K562 (cell line): ENCODE data around the gene PDE3A. TPM values are rescaled to one million over a fixed set of nuclear protein-coding genes. Genes with fewer than 3 reads are reported as not detected.

Experiments
- ATAC-seq: fragments of 200-7000 bp; cut with Tn5 transposase; 3 replicates; pipeline ENCODE4 v1.9.1; 2020; ENCODE audit warnings: moderate library complexity
- BruUV-seq: library from RNA; stranded (reverse); fragments of 400-500 nt; replicated peaks from 2 replicates; lab custom pipeline; 2021; lab: Mats Ljungman, UMichigan
- CTCF ChIA-PET: fragments of 300-600 bp; formaldehyde crosslinking; extraction: SDS; loops from one replicate; lab custom pipeline; 2021; ENCODE audit warnings: low intra/inter-chr PET ratio; lab: Yijun Ruan, JAX
- POLR2A ChIA-PET: fragments of 300-600, 350-650 bp; sonication (Branson Sonifier 250); formaldehyde crosslinking; extraction: SDS; loops from one replicate; lab custom pipeline; 2021; ENCODE audit warnings: antibody characterized with exemption, inconsistent platforms; lab: Yijun Ruan, JAX
- DNase-seq, 4 experiments: peaks; one replicate each; pipeline versions ENCODE4 v3.0.0 to v3.0.0-alpha.2; 2011 to 2018; ENCODE audit warnings: low spot score in 3 of 4, mixed read lengths in 3 of 4; ENCODE audit errors: extremely low read depth in 1 of 4
- FAIRE-seq: peaks from 2 replicates; lab custom pipeline; 2011; peaks lifted over from hg19 to GRCh38; lab: Jason Lieb, UNC
- H2AFZ ChIP-seq: 2 replicates; pipeline ENCODE4 v1.6.0; 2011; ENCODE audit warnings: low read depth, low read length, control low read depth, inconsistent platforms
- H3K27ac ChIP-seq: fragments of 200-600 bp; 3 replicates; pipeline ENCODE4 v1.8.0; 2011; ENCODE audit warnings: low read depth, mild to moderate bottlenecking, control low read depth, inconsistent platforms, low read length, moderate library complexity, mixed read lengths; ENCODE audit errors: extremely low read depth
- H3K27me3 ChIP-seq, 2 experiments: fragments of 300-600 bp in 1 of 2; 2 replicates in 1 of 2; 3 replicates in 1 of 2; pipeline versions ENCODE4 v1.6.0 to v1.8.0; 2011; ENCODE audit warnings: inconsistent platforms in 2 of 2, low read length in 2 of 2, mild to moderate bottlenecking in 1 of 2, mixed read lengths in 1 of 2, moderate library complexity in 1 of 2; ENCODE audit not compliant: control insufficient read depth in 2 of 2, insufficient read depth in 2 of 2
- H3K36me3 ChIP-seq: fragments of 300-600 bp; 3 replicates; pipeline ENCODE4 v1.8.0; 2011; ENCODE audit warnings: mild to moderate bottlenecking, low read length, inconsistent platforms; ENCODE audit not compliant: control insufficient read depth, insufficient read depth
- H3K4me1 ChIP-seq, 2 experiments: fragments of 200-600 bp in 1 of 2; replicated peaks in 1 of 2; 2 replicates in 1 of 2; 3 replicates in 1 of 2; pipeline versions ENCODE4 v1.5.1 to v1.8.0; 2011; ENCODE audit warnings: inconsistent platforms in 2 of 2, low read length in 2 of 2, mild to moderate bottlenecking in 1 of 2, mixed read lengths in 1 of 2, moderate library complexity in 1 of 2; ENCODE audit not compliant: control insufficient read depth in 2 of 2, insufficient read depth in 2 of 2
- H3K4me2 ChIP-seq: 2 replicates; pipeline ENCODE4 v1.6.1; 2011; ENCODE audit warnings: low read length, control low read depth, inconsistent platforms, mixed read lengths; ENCODE audit not compliant: insufficient read depth
- H3K4me3 ChIP-seq: fragments of 200-600 bp; sonication (generic), shearing (Covaris generic); 2 replicates; pipeline ENCODE4 v1.5.1; 2016; ENCODE audit warnings: control low read depth, inconsistent platforms
- H3K79me2 ChIP-seq: fragments of 200-600 bp; 3 replicates; pipeline ENCODE4 v1.8.0; 2011; ENCODE audit warnings: low read length, inconsistent platforms; ENCODE audit not compliant: control insufficient read depth, insufficient read depth
- H3K9ac ChIP-seq, 2 experiments: 2 replicates each; pipeline versions ENCODE4 v1.6.0 to v1.6.1; 2011; ENCODE audit warnings: low read depth in 2 of 2, low read length in 2 of 2, control low read depth in 1 of 2, inconsistent platforms in 1 of 2, mild to moderate bottlenecking in 1 of 2, mixed read lengths in 1 of 2; ENCODE audit not compliant: insufficient read depth in 1 of 2
- H3K9me1 ChIP-seq: one replicate; pipeline ENCODE4 v1.6.0; 2011; ENCODE audit warnings: inconsistent platforms, mild to moderate bottlenecking, low read length, moderate library complexity; ENCODE audit not compliant: control insufficient read depth, insufficient read depth
- H3K9me3 ChIP-seq: replicated peaks from 2 replicates; pipeline ENCODE4 v1.5.1; 2011; ENCODE audit warnings: low read depth, low read length, inconsistent platforms; ENCODE audit not compliant: control insufficient read depth, insufficient read depth
- H4K20me1 ChIP-seq: replicated peaks from 2 replicates; pipeline ENCODE4 v1.6.1; 2011; ENCODE audit warnings: low read length, inconsistent platforms, mixed read lengths; ENCODE audit not compliant: control insufficient read depth, insufficient read depth
- ADNP ChIP-seq: fragments of 200-800 bp; sonication (Bioruptor generic); IDR thresholded peaks from 2 replicates; pipeline ENCODE4 v1.6.1; 2016; ENCODE audit warnings: missing genetic modification characterization, missing compliant biosample characterization
- BRD9 ChIP-seq: fragments of 450-650 bp; IDR thresholded peaks from 2 replicates; pipeline ENCODE4 v1.6.1; 2018; ENCODE audit warnings: low read depth; ENCODE audit not compliant: partially characterized antibody
- CEBPZ ChIP-seq: fragments of 150-350 bp; IDR thresholded peaks from 2 replicates; pipeline ENCODE4 v1.6.1; 2014; ENCODE audit warnings: low read depth, mild to moderate bottlenecking, low read length, borderline replicate concordance
- E2F6 ChIP-seq, 2 experiments: IDR thresholded peaks; 2 replicates each; pipeline ENCODE4 v1.6.1; 2011; ENCODE audit warnings: borderline replicate concordance in 1 of 2, control low read depth in 1 of 2, low read depth in 1 of 2, low read length in 1 of 2, mild to moderate bottlenecking in 1 of 2, mixed read lengths in 1 of 2, moderate library complexity in 1 of 2; ENCODE audit not compliant: insufficient read depth in 1 of 2, insufficient read length in 1 of 2, poor library complexity in 1 of 2, severe bottlenecking in 1 of 2; ENCODE audit errors: extremely low read depth in 1 of 2
- ETS2 ChIP-seq: IDR thresholded peaks from 2 replicates; pipeline ENCODE4 v1.6.1; 2016; ENCODE audit warnings: borderline replicate concordance, missing genetic modification characterization, mild to moderate bottlenecking, moderate library complexity, missing compliant biosample characterization; ENCODE audit not compliant: poor library complexity, severe bottlenecking
- L3MBTL2 ChIP-seq: fragments of 450-650 bp; IDR thresholded peaks from 2 replicates; pipeline ENCODE4 v1.6.1; 2016; ENCODE audit warnings: mild to moderate bottlenecking, moderate library complexity
- NCOA4 ChIP-seq: fragments of 450-650 bp; IDR thresholded peaks from 2 replicates; pipeline ENCODE4 v1.6.1; 2018; ENCODE audit warnings: mild to moderate bottlenecking; ENCODE audit not compliant: partially characterized antibody
- PHF20 ChIP-seq: fragments of 450-650 bp; IDR thresholded peaks from 2 replicates; pipeline ENCODE4 v1.6.1; 2018; ENCODE audit not compliant: partially characterized antibody
- PTTG1 ChIP-seq: fragments of 450-650 bp; IDR thresholded peaks from 2 replicates; pipeline ENCODE4 v1.6.1; 2016; ENCODE audit warnings: low read depth, mild to moderate bottlenecking, missing genetic modification characterization, missing compliant biosample characterization
- SMAD1 ChIP-seq: fragments of 150-350 bp; IDR thresholded peaks from 2 replicates; pipeline ENCODE4 v1.6.1; 2014; ENCODE audit warnings: low read length, low read depth; ENCODE audit not compliant: partially characterized antibody
- THRA ChIP-seq: fragments of 450-650 bp; IDR thresholded peaks from 2 replicates; pipeline ENCODE4 v1.6.1; 2017; ENCODE audit warnings: mild to moderate bottlenecking, moderate library complexity
- ZBED1 ChIP-seq: IDR thresholded peaks from 2 replicates; pipeline ENCODE4 v1.6.1; 2014
- ZFP91 ChIP-seq: sonication (generic); formaldehyde crosslinking; IDR thresholded peaks from 2 replicates; pipeline ENCODE4 v1.8.0; 2022; ENCODE audit warnings: mild to moderate bottlenecking, missing genetic modification reagents
- ZNF589 ChIP-seq: fragments of 200-800 bp; sonication (Bioruptor generic); IDR thresholded peaks from 2 replicates; pipeline ENCODE4 v1.6.1; 2016; ENCODE audit warnings: low read depth, missing genetic modification characterization, missing compliant biosample characterization
- WGBS: fragments of 100-300 bp; shearing (Covaris generic); methylation state at CpG from one replicate; pipeline ENCODE4 v1.1.6; 2016; ENCODE audit warnings: low coverage, mixed read lengths; ENCODE audit not compliant: insufficient coverage; ENCODE audit errors: missing lambda C conversion rate; 5-methylcytosine and 5-hydroxymethylcytosine counted together
- in situ Hi-C: fragments of 300-500 bp; cut with MboI; formaldehyde crosslinking; loops from 4 replicates; pipeline ENCODE4 v1.15.0; 2018; ENCODE audit warnings: inconsistent platforms, mixed read lengths
- intact Hi-C: fragments of 100-400 bp; cut with micrococcal nuclease; formaldehyde crosslinking; loops from 2 replicates; pipeline ENCODE4 v1.14.2; 2022
- polyA plus RNA-seq, 8 experiments: library from polyadenylated mRNA; depleted of rRNA in 4 of 8; stranded (reverse) in 5 of 8; unstranded in 3 of 8; fragments of >200 nt; fragmentation: Nextera tagmentation in 2 of 8; fragmentation: Illumina TruSeq in 1 of 8; extraction: Ambion mirVana in 2 of 8; extraction: Trizol in 1 of 8; gene quantifications; 2 replicates each; pipeline versions ENCODE4 v1.2.1 to v1.2.3, GENCODE V29; 2011 to 2014; ENCODE audit warnings: inconsistent platforms in 1 of 8, missing spikeins in 1 of 8
- total RNA-seq, 7 experiments: library from RNA; depleted of rRNA in 6 of 7; stranded (reverse); fragments of >200 nt in 6 of 7; fragmentation: Illumina TruSeq in 2 of 7; extraction: Trizol in 2 of 7; gene quantifications; 2 replicates each; pipeline versions ENCODE4 v1.2.1 to v1.2.3, GENCODE V29; 2011 to 2021; ENCODE audit warnings: low replicate concordance in 1 of 7

Gene PDE3A
- total and polyA plus RNA-seq, 9 of the 15 experiments (the other 6 are each of a cell fraction or from before 2014, with no cell fraction given): 0.02 TPM; not detected in 8

- H2AFZ ChIP-seq: no peak overlapping the region
- no peaks in the 10 kb centered on the region for H4K20me1 ChIP-seq
- H3K9me3 ChIP-seq: no peaks in the 10 kb centered on the region
- no peaks in the 10 kb centered on the region for H3K4me1 ChIP-seq
- no peak for FAIRE-seq
- intact Hi-C loops (no loop called here), in situ Hi-C loops (no loop called here)
- H3K27me3 ChIP-seq: no peaks in the 10 kb centered on the region
- H3K79me2 ChIP-seq: no peaks in the 10 kb centered on the region
- H3K36me3 ChIP-seq: no peaks in the 10 kb centered on the region
- no peak overlapping the region for H3K27ac ChIP-seq
- BruUV-seq: no TSS peak
- WGBS: 0% methylated on average over 6 of the region's 6 CpGs
- H3K4me2 ChIP-seq: no peak overlapping the region
- ChIA-PET POLR2A (no interaction called here), CTCF (no interaction called here)
- no peak overlapping the region for H3K4me3 ChIP-seq
- no peaks in the 10 kb centered on the region for H3K9me1 ChIP-seq
- no peak overlapping the region for H3K9ac ChIP-seq
- no peak for ATAC-seq
- DNase-seq: no peak
- TF ChIP-seq ZBED1: no peak
- no peak for TF ChIP-seq CEBPZ
- TF ChIP-seq SMAD1: no peak
- no peak for TF ChIP-seq ADNP
- no peak for TF ChIP-seq ETS2 (tag)
- TF ChIP-seq BRD9: no peak
- TF ChIP-seq PTTG1 (tag): no peak
- TF ChIP-seq ZNF589 (CRISPR knock-in tag): no peak
- TF ChIP-seq NCOA4: no peak
- no peak for TF ChIP-seq PHF20
- no peak for TF ChIP-seq L3MBTL2
- TF ChIP-seq ZFP91 (CRISPR knock-in tag): no peak
- TF ChIP-seq THRA: no peak
- no peak for TF ChIP-seq E2F6 (IDR thresholded peaks at IDR 0.05; ENCODE audit: borderline replicate concordance in 1 of 2, extremely low read depth in 1 of 2, insufficient read depth in 1 of 2, insufficient read length in 1 of 2, low read depth in 1 of 2, low read length in 1 of 2, poor library complexity in 1 of 2, severe bottlenecking in 1 of 2)
These were observed 76.3 kb downstream of the PDE3A start for GRCh38 chr12:20444595-20445170.
